ENCODE results near the gene C8G. TPM values are rescaled to one million over a fixed set of nuclear protein-coding genes. Genes with fewer than 3 reads are reported as not detected.

The C8G gene
- total RNA-seq, 1 donor from 2014 or later = not detected

DNA sequence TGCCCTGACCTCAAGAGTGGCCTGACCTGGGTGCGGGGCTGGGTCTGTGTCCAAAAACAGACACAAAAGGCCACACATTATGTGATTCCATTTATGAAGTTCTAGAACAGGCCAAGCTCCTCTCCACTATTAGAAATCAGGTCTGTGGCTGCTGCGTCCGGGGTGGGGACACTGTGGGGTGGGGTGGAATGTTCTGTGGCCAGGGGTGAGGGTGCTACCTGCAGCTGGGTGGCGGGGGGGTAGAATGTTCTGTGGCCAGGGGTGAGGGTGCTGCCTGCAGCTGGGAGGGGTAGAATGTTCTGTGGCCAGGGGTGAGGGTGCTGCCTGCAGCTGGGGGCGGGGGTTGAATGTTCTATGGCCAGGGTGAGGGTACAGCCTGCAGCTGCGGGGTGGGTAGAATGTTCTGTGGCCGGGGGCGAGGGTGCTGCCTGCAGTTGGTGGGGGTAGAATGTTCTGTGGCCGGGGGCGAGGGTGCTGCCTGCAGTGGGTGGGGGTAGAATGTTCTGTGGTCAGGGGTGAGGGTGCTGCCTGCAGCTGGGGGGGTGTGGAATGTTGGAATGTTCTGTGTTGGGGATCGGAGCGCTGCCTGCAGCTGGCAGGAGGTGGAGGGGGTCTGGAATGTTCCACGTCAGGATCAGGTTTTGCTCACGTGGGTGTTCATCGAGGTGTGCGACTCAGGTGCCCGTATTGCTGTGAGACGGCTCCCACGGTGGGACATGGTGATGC lies 15.3 kb downstream of the C8G start:
- peaks cover 3% of the 10 kb centered on the region for H3K27me3 ChIP-seq (ENCODE audit: control insufficient read depth, insufficient read depth, low read length)
- DNase-seq (ENCODE audit: low read depth) = no peak
- no peaks in the 10 kb centered on the region for H3K36me3 ChIP-seq (ENCODE audit: control insufficient read depth, insufficient read depth, low read length)
- TF ChIP-seq, protein P1, sequence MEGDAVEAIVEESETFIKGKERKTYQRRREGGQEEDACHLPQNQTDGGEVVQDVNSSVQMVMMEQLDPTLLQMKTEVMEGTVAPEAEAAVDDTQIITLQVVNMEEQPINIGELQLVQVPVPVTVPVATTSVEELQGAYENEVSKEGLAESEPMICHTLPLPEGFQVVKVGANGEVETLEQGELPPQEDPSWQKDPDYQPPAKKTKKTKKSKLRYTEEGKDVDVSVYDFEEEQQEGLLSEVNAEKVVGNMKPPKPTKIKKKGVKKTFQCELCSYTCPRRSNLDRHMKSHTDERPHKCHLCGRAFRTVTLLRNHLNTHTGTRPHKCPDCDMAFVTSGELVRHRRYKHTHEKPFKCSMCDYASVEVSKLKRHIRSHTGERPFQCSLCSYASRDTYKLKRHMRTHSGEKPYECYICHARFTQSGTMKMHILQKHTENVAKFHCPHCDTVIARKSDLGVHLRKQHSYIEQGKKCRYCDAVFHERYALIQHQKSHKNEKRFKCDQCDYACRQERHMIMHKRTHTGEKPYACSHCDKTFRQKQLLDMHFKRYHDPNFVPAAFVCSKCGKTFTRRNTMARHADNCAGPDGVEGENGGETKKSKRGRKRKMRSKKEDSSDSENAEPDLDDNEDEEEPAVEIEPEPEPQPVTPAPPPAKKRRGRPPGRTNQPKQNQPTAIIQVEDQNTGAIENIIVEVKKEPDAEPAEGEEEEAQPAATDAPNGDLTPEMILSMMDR (IDR thresholded peaks at IDR 0.05; ENCODE audit: insufficient read depth, low read length, poor library complexity, severe bottlenecking) = no peak
- H3K4me3 ChIP-seq (ENCODE audit: low read depth, low read length) = no peak overlapping the region

DNA sequence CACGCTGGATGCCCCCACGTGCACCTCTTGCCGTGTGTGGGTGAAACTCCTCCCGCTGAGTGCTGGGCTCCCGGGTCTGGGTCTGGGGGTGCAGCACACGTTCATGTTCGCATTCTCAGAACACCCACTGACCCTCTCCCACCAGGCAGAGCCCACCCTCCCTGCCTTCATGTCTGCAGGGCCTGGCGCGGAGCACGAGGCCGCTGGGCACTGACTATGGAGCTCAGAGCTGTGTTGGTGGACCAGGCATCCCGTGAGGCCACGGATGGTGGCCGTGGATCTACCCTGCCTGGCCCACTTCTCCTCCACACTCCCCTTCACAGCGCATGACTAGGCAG lies 15.9 kb downstream of the C8G start:
- H3K36me3 ChIP-seq (ENCODE audit: control insufficient read depth, insufficient read depth, low read length) = no peaks in the 10 kb centered on the region
- no peak overlapping the region for H3K4me3 ChIP-seq (ENCODE audit: low read depth, low read length)
- TF ChIP-seq, protein P1 (IDR thresholded peaks at IDR 0.05; ENCODE audit: insufficient read depth, low read length, poor library complexity, severe bottlenecking) = no peak
- no peak for DNase-seq (ENCODE audit: low read depth)
- H3K27me3 ChIP-seq (ENCODE audit: control insufficient read depth, insufficient read depth, low read length) = peaks cover 4% of the 10 kb centered on the region

DNA sequence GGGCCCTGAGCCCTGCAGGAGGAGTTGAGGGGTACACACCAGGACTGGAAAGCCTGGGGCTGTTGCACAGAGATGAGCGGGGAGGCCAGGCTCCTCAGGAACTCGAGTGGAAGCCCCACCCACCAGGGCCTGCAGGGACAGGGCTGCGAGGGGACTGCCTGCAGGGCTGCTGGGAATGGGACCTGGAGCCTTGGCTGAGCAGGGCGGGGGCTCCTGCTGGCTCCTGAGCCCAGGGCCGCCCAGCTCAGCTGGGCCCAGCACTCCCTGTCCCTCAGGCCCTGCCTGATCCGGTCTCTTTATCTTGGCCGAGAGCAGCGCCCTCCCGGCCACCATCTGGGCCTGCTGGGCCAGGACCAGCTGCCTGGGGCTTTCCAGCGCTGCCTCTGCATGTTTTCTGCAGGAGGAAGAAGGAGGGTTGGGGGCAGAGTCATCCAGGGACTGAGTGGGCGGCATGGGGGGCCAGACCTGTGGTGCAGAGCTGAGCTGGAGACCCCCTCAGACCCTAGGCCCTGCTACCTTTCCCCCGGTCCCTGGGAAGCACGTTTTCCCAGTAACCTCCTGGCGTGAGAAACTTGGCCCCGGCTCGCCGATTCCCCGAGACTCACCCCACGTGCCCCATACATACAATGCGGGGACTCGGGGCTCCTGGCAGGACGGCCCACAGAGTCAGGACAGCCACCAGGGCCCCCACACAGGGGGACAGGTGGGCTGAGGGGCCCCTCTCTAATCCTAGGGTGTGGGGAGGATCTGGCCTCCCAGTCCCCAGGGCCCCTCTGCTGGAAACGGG lies 16.4 kb downstream of the C8G start:
- Histone ChIP-seq H3K27me3 (ENCODE audit: control insufficient read depth, insufficient read depth, low read length) (peaks cover 5% of the 10 kb centered on the region), H3K36me3 (ENCODE audit: control insufficient read depth, insufficient read depth, low read length) (no peaks in the 10 kb centered on the region), H3K4me3 (ENCODE audit: low read depth, low read length) (no peak overlapping the region)
- no peak for DNase-seq (ENCODE audit: low read depth)
- TF ChIP-seq, protein P1 (IDR thresholded peaks at IDR 0.05; ENCODE audit: insufficient read depth, low read length, poor library complexity, severe bottlenecking) = no peak

DNA sequence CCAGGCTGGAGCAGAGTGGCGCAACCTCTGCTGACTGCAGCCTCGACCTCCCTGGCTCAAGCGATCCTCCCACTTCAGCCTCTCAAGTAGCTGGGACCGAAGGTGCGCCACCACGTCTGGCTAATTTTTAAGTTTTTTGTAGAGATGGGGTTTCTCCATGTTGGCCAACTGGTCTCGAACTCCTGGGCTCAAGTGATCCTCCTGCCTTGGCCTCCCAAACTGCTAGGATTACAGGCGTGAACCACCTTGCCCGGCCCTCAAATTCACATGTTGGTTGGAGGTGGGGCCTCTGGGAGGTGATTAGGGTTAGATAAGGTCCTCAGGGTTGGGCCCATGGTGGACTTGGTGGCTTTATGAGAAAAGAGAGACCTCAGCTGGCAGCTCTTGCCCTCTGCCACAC lies 17.1 kb downstream of the C8G start:
- H3K27me3 ChIP-seq (ENCODE audit: control insufficient read depth, insufficient read depth, low read length) = peaks cover 5% of the 10 kb centered on the region
- H3K4me3 ChIP-seq (ENCODE audit: low read depth, low read length) = no peak overlapping the region
- no peak for DNase-seq (ENCODE audit: low read depth)
- TF ChIP-seq, protein P1 (IDR thresholded peaks at IDR 0.05; ENCODE audit: insufficient read depth, low read length, poor library complexity, severe bottlenecking) = no peak
- H3K36me3 ChIP-seq (ENCODE audit: control insufficient read depth, insufficient read depth, low read length) = no peaks in the 10 kb centered on the region

DNA sequence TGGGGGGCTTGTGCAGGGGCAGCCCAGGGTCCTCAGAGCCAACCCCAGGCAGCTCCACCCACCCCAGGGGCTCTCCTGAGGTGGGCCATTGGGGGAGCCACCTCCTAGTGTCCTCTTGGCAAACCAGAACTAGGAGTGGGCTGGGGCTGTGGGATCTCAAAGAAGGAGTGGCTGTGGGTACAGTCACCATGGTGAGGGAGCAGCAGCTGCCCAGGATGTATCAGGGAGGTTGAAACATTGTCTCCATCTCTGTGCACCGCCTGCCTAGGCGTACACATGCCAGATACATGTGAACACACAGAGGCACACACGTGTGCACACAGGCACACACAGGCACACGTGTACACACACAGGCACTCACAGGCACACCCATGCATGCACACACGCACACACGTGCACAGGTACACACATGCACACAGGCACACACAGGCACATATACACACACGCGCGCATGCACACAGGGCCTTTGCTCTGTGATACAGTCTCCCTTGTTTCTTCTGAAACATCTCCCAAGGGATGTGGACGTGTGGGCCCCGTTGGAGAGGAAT lies 17.7 kb downstream of the C8G start:
- no peaks in the 10 kb centered on the region for H3K36me3 ChIP-seq (ENCODE audit: control insufficient read depth, insufficient read depth, low read length)
- DNase-seq (ENCODE audit: low read depth) = no peak
- H3K27me3 ChIP-seq (ENCODE audit: control insufficient read depth, insufficient read depth, low read length) = peaks cover 5% of the 10 kb centered on the region
- TF ChIP-seq, protein P1 (IDR thresholded peaks at IDR 0.05; ENCODE audit: insufficient read depth, low read length, poor library complexity, severe bottlenecking) = no peak
- H3K4me3 ChIP-seq (ENCODE audit: low read depth, low read length) = no peak overlapping the region
